GM19193 (cell line): ENCODE results near the gene KCNK13.

Experiments used
- POLR2A ChIP-seq: IDR thresholded peaks from 4 replicates; pipeline ENCODE4 v1.6.1; 2011; ENCODE audit not compliant: insufficient read depth, insufficient read length; ENCODE audit errors: extremely low read depth

Gene KCNK13

GRCh38 chr14:90061685-90062126 is at the start of gene KCNK13:
KCNK13 (plus strand) TSS chr14:90061994; CDS start chr14:90062206, 212 bp downstream.
- no peak for TF ChIP-seq POLR2A

- TF ChIP-seq POLR2A: no peak
Measured at GRCh38 chr14:90017371-90017770, 44.4 kb upstream of the KCNK13 start.

- no peak for TF ChIP-seq POLR2A
Measured at GRCh38 chr14:90019824-90020523, 41.8 kb upstream of the KCNK13 start.

- no peak for TF ChIP-seq POLR2A
Measured at GRCh38 chr14:90023176-90023896, 38.5 kb upstream of the KCNK13 start.

GRCh38 chr14:90024910-90025309 is 36.9 kb upstream of the KCNK13 start:
- TF ChIP-seq POLR2A: no peak

- no peak for TF ChIP-seq POLR2A
Measured at GRCh38 chr14:90027842-90028241, 34.0 kb upstream of the KCNK13 start.

GRCh38 chr14:90034156-90034555 is 27.6 kb upstream of the KCNK13 start:
- TF ChIP-seq POLR2A: no peak

- no peak for TF ChIP-seq POLR2A
Measured at GRCh38 chr14:90034835-90035525, 26.8 kb upstream of the KCNK13 start.

GRCh38 chr14:90039253-90040010 is 22.4 kb upstream of the KCNK13 start:
- TF ChIP-seq POLR2A: no peak

GRCh38 chr14:90040411-90040810 is 21.4 kb upstream of the KCNK13 start:
- no peak for TF ChIP-seq POLR2A

GRCh38 chr14:90042496-90043252 is 19.1 kb upstream of the KCNK13 start:
- TF ChIP-seq POLR2A: no peak

GRCh38 chr14:90045616-90046015 is 16.2 kb upstream of the KCNK13 start:
- TF ChIP-seq POLR2A: no peak

- TF ChIP-seq POLR2A: no peak
Measured at GRCh38 chr14:90049390-90049789, 12.4 kb upstream of the KCNK13 start.

- TF ChIP-seq POLR2A: no peak
Measured at GRCh38 chr14:90050271-90050670, 11.5 kb upstream of the KCNK13 start.
